Activated CD8-positive, alpha-beta memory T cell treated with anti-CD3 and anti-CD28 coated beads, Interleukin-2, amount 50 U/mL, for 1 hour (primary cell): ENCODE measurements around the gene ADAM11.

Experiments used
- DNase-seq: peaks from one replicate; pipeline ENCODE4 v3.0.0-alpha.2; 2020; ENCODE audit errors: extremely low read depth

ADAM11 gene

GRCh38 chr17:44775838-44776621 lies 17.2 kb downstream of the ADAM11 start:
- no peak for DNase-seq

DNA sequence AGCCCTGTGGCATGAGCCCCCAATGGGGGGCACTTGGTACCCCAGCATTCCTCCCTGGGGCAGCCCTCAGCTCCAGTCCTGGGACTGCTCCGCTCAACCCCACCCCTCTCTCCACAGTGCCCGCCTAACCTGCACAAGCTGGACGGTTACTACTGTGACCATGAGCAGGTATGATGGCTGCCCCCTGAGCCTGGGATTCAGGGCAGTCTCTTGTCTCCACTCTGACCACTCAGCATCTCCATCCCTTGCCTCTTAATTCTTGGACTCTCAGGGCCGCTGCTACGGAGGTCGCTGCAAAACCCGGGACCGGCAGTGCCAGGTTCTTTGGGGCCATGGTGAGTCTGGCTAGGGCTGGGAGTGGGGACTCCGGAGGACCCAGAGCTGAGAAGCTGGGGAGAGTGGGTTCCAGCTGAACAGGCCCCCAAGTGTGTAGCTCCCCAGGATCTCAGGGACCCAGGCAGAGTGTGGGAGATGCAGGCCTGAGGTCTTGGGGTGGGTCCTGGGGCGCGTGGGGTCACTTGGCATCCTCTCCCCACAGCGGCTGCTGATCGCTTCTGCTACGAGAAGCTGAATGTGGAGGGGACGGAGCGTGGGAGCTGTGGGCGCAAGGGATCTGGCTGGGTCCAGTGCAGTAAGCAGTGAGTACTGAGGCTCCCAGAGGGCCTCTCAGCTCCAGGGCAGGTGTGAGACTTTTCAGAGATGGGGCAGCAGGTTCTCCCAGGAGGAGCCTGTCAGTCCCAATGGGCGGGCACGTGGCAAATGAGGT lies 18.0 kb downstream of the ADAM11 start:
- DNase-seq, result no peak

- no peak for DNase-seq
These were observed 18.9 kb downstream of the ADAM11 start for GRCh38 chr17:44777394-44778348.

- no peak for DNase-seq
These were observed 19.9 kb downstream of the ADAM11 start for GRCh38 chr17:44778656-44779210.

DNA sequence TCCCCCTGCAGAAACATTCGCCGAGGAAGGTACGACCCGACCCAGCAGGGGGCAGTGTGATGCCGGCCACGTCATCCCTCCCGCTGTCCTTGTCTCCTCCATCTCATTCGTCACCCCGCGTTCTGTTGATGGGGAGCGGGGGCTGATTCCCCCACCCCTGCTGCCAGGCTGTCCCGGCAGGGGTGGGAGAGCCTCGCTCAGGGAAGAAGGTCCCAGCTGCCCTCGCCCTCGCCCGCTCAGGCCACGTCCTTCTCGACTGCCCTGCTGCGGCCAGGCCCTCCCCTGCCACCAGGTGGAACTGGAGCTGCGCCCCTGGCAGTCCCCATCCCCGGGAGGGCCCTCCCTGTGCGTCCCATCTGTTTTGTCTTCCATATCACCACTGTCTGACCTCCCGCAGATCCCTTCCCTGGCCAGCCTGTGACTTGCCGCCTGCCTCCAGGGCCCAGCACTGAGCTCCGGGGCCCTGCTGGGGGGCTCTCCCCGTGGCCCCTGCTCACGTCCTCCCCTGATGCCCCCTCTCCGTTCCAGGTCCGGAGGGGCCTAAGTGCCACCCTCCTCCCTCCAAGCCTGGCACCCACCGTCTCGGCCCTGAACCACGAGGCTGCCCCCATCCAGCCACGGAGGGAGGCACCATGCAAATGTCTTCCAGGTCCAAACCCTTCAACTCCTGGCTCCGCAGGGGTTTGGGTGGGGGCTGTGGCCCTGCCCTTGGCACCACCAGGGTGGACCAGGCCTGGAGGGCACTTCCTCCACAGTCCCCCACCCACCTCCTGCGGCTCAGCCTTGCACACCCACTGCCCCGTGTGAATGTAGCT lies 20.6 kb downstream of the ADAM11 start:
- DNase-seq, result peak; percentile 38

GRCh38 chr17:44780161-44780560 lies 21.4 kb downstream of the ADAM11 start:
- DNase-seq, result no peak

DNA sequence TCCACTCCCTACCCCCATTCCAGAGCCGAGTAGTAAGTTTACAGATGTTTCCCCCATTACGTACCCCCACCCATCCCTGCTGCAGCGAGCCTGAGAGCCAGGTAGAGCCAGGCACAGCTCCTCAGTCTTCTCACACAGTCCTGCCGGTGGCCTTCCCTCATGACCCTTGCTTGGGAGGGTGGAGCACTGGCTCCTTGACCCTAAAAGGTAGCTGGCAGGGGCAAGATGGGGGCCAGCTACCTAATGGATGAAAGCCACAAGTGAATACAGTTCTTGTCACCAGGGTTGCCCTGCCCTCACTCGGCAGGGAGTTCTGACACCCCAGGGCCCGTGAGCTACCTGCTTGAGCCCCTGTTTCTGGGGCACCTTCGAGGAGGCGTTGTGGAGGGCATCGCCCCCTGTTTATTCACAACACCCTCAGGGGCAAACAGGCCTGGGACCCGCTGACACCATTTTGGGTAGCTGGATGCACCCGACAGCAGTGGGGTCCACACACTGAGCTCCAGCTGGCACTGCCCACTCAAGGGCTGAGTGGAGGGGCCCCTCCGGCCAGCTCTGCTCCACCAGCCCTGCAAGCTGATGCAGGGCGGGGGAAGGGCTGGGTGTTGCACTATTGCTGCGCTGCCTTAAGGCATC lies 22.2 kb downstream of the ADAM11 start:
- no peak for DNase-seq

GRCh38 chr17:44781551-44782325 lies 22.9 kb downstream of the ADAM11 start:
- no peak for DNase-seq

DNA sequence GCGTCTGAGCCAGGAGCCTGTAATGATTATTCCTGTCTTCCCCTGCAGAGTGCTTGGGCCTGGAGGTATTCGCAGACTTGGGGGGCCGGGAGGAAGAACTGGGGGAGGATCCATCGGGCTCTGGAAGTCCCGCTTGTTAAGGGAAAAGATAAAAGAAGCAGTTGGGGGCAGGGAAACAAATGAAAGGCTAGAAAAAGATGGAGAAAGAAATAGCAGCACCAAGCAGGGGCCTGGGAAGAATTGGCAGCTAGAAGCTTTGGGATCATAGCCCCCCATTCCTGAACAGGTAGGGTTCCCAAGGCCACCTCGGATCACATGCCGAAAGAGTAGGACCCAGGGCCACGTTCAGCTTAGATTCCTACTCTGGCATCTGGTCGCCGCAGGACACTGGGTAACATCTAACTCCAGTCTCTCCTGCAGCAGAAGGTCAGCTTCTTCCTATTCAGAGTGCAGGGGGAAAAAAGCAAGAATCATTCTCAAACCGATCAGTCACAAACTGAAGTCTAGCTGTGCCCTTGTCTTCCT lies 23.6 kb downstream of the ADAM11 start:
- DNase-seq, result no peak

- DNase-seq, result no peak
These were observed 27.1 kb downstream of the ADAM11 start for GRCh38 chr17:44785921-44786320.

DNA sequence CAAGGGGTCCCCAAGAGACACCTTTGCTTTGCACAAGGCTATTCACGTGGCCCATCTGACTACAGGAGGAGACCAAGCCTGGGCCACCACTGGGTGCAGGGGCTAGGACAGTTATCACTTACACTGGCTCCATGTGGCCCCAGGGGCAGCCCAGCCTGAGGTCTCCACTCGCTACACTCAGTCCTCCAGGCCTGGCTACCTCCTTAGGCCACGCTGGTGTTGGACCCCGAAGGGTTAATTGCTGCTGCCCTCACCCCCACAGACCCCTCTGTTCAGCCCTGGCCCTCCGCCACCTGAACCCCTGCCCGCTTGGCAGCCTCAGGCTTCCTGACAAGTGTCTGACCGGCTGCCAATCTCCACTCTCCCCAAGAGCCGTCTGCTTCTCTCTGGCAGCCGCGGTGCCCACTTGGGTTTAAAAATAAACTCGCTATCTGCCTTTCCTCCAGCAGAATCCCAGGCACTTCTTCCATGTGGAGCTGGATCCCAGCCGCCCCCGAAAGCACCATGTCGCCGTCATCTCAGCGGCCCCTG lies 27.8 kb downstream of the ADAM11 start:
- no peak for DNase-seq

DNA sequence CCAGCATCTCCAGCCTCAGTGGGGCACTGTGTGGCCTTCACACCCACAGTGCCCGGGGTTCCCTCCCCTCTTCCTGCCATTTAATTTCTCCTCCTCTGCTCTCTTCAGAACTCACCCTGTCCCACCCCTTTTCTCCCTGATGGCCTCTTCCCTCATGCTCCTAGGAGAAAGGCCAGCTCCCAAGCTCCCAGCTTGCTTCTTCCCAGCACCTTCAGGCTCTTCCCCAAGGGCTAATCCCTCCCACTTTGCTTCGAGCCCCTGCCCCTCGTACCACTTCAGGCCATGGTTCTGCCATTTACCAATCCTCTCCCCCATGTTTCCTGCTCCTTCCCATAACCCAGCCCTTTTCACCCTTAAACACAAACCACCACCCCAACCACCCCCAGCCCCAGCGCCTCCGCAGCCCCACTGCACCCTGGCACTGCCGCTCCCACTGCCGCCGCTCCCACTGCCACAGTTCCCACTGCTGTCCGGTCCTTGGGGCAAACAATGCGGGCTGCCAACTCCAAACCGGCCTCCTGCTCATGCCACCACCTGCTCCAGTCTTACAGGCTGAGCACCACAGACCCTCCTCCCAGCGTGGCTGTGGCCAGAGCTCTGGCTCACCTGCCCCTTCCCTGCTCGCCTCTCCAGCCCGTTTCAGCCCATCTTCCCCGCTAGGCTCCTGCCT lies 28.6 kb downstream of the ADAM11 start:
- no peak for DNase-seq

DNA sequence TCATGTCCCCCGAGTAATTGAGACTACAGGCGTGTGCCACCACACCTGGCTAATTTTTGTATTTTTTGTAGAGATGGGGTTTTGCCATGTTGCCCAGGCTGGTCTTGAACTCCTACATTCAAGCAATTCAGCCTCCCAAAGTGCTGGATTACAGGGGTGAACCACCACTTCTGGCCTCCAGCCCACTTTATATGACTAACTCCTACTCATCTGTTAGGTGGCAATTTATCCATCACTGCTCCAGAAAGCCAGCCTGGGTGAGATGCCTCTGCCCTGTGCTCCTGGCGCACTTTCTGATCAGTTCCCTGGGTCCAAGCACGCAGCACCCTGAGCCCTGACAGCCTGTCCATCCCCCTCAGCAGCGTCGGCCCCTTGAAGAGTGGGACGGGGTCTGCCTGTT lies 29.4 kb downstream of the ADAM11 start:
- DNase-seq, result no peak

DNA sequence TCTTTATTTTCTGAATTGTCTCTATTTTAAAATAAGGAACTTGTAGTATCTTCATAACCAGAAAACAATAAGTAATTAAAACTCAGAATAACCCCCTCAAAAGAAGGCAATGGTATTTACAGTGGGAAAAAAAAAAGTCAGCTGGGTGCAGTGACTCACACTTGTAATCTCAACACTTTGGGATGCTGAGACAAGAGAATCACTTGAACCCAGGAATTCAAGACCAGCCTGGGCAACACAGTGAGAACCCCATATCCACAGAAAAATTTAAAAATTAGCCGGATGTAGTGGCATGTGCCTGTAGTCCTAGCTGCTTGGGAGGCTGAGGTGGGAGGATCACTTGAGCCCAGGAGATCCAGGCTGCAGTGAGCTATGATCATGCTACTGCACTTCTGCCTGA lies 33.5 kb downstream of the ADAM11 start:
- DNase-seq, result no peak

- DNase-seq, result no peak
These were observed 35.4 kb downstream of the ADAM11 start for GRCh38 chr17:44793885-44794842.

GRCh38 chr17:44794851-44795413 lies 36.1 kb downstream of the ADAM11 start:
- DNase-seq, result no peak

DNA sequence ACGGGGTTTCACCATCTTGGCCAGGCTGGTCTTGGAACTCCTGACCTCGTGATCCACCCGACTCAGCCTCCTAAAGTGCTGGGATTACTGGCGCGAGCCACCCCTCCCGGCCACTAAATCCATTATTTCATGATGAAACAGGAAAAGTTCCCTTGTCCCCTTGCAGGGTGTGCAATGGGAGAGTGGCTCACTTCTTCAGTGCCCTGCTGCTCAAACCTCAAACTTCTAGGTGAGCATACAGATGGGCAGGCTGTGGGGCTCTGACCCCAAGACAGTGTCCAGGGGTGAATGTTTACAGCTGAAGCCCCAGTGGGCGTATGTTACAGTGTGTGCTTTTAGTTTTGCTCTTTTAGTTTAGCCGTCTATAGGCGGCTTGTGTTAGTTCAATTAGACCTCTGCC lies 36.6 kb downstream of the ADAM11 start:
- DNase-seq, result no peak
